Astrocyte (in vitro differentiated cells and primary cell): Measurements from ENCODE around the gene RNF227. TPM values are rescaled to one million over a fixed set of nuclear protein-coding genes. Genes with fewer than 3 reads are reported as not detected.

Experiments used
- DNase-seq: peaks from one replicate; pipeline ENCODE4 v3.0.0-alpha.2; 2010; ENCODE audit warnings: low read depth
- FAIRE-seq: peaks from 2 replicates; lab custom pipeline; 2011; peaks lifted over from hg19 to GRCh38; lab: Jason Lieb, UNC
- H2AFZ ChIP-seq: 2 replicates; pipeline ENCODE4 v1.6.0; 2012; ENCODE audit warnings: low read depth, low read length, inconsistent platforms
- H3K27ac ChIP-seq: 2 replicates; pipeline ENCODE4 v1.5.1; 2011; ENCODE audit warnings: low read depth, low read length, inconsistent platforms
- H3K27me3 ChIP-seq: 2 replicates; pipeline ENCODE4 v1.6.0; 2011; ENCODE audit warnings: low read length, inconsistent platforms; ENCODE audit not compliant: insufficient read depth
- H3K36me3 ChIP-seq: 2 replicates; pipeline ENCODE4 v1.5.1; 2011; ENCODE audit warnings: low read length, inconsistent platforms; ENCODE audit not compliant: insufficient read depth
- H3K4me1 ChIP-seq: 2 replicates; pipeline ENCODE4 v1.5.1; 2011; ENCODE audit warnings: low read length, inconsistent platforms; ENCODE audit not compliant: insufficient read depth
- H3K4me2 ChIP-seq: 2 replicates; pipeline ENCODE4 v1.6.0; 2012; ENCODE audit warnings: low read length, inconsistent platforms
- H3K4me3 ChIP-seq: 2 replicates; pipeline ENCODE4 v1.5.1; 2011; ENCODE audit warnings: low read depth, mild to moderate bottlenecking, low read length, inconsistent platforms; ENCODE audit not compliant: insufficient read depth
- H3K79me2 ChIP-seq: 2 replicates; pipeline ENCODE4 v1.6.0; 2012; ENCODE audit warnings: mild to moderate bottlenecking, low read length, inconsistent platforms; ENCODE audit not compliant: insufficient read depth
- H3K9ac ChIP-seq: 2 replicates; pipeline ENCODE4 v1.6.0; 2012; ENCODE audit warnings: mild to moderate bottlenecking, low read length, inconsistent platforms
- H3K9me3 ChIP-seq: 2 replicates; pipeline ENCODE4 v1.5.1; 2012; ENCODE audit warnings: low read depth, mild to moderate bottlenecking, low read length, inconsistent platforms; ENCODE audit not compliant: insufficient read depth
- H4K20me1 ChIP-seq: 2 replicates; pipeline ENCODE4 v1.6.0; 2012; ENCODE audit warnings: low read length, inconsistent platforms; ENCODE audit not compliant: insufficient read depth
- H3K27ac Mint-ChIP-seq: one replicate; pipeline ENCODE4 v1.8.0; 2021; ENCODE audit warnings: mild to moderate bottlenecking, mixed read lengths; ENCODE audit not compliant: unreplicated experiment
- H3K27me3 Mint-ChIP-seq: one replicate; pipeline ENCODE4 v1.8.0; 2021; ENCODE audit warnings: low read depth, mixed read lengths; ENCODE audit not compliant: unreplicated experiment
- H3K36me3 Mint-ChIP-seq: one replicate; pipeline ENCODE4 v1.8.0; 2021; ENCODE audit warnings: low read depth, mixed read lengths; ENCODE audit not compliant: unreplicated experiment
- H3K4me1 Mint-ChIP-seq: one replicate; pipeline ENCODE4 v1.8.0; 2021; ENCODE audit warnings: low read depth, mixed read lengths; ENCODE audit not compliant: unreplicated experiment
- H3K4me3 Mint-ChIP-seq: one replicate; pipeline ENCODE4 v1.8.0; 2021; ENCODE audit warnings: mild to moderate bottlenecking, moderate library complexity, mixed read lengths; ENCODE audit not compliant: unreplicated experiment
- H3K9me3 Mint-ChIP-seq: one replicate; pipeline ENCODE4 v1.8.0; 2021; ENCODE audit warnings: mild to moderate bottlenecking, mixed read lengths; ENCODE audit not compliant: unreplicated experiment
- EZH2 ChIP-seq: IDR thresholded peaks from 2 replicates; pipeline ENCODE4 v1.6.1; 2012; ENCODE audit warnings: mild to moderate bottlenecking, low read length, inconsistent platforms; ENCODE audit not compliant: insufficient read depth
- total RNA-seq: library from RNA; stranded (reverse); gene quantifications from 2 replicates; pipeline ENCODE4 v1.2.1, GENCODE V29; 2021
- TF ChIP-seq, protein P1 (sequence below): IDR thresholded peaks from 2 replicates; pipeline ENCODE4 v1.5.1; 2011; ENCODE audit warnings: low read depth, mild to moderate bottlenecking, inconsistent platforms, low read length, moderate library complexity; ENCODE audit not compliant: insufficient read depth

RNF227 gene
- total RNA-seq, 1 donor from 2014 or later = 0.54 TPM

DNA sequence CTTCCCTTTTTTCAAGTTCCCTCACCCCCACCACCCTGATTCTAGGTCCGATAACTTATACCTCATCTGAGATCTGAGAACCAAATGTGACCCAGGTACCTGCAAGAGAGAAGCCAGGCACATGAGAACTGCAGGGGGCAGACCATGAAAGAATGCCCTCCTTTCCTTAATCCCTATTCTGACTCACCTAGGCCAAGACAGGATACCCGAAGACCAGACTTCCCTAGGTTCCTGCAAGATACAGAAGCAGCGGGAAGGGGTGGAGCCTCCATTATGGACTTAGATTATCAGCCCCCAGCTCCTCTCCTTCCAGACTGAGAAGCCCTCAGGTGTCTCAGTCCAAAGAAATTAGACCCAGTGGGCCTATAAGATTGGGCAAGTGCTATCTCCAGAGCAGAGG lies 11.5 kb upstream of the RNF227 start:
- Histone ChIP-seq H3K27ac (no peak overlapping the region), H2AFZ (no peak overlapping the region), H3K27me3 (no peaks in the 10 kb centered on the region), H4K20me1 (no peaks in the 10 kb centered on the region), H3K4me1 (peaks cover 14% of the 10 kb centered on the region), H3K9me3 (no peaks in the 10 kb centered on the region), H3K79me2 (peaks cover 19% of the 10 kb centered on the region), H3K9ac (no peak overlapping the region), H3K36me3 (no peaks in the 10 kb centered on the region), H3K4me2 (no peak overlapping the region), H3K4me3 (no peak overlapping the region)
- TF ChIP-seq, protein P1, sequence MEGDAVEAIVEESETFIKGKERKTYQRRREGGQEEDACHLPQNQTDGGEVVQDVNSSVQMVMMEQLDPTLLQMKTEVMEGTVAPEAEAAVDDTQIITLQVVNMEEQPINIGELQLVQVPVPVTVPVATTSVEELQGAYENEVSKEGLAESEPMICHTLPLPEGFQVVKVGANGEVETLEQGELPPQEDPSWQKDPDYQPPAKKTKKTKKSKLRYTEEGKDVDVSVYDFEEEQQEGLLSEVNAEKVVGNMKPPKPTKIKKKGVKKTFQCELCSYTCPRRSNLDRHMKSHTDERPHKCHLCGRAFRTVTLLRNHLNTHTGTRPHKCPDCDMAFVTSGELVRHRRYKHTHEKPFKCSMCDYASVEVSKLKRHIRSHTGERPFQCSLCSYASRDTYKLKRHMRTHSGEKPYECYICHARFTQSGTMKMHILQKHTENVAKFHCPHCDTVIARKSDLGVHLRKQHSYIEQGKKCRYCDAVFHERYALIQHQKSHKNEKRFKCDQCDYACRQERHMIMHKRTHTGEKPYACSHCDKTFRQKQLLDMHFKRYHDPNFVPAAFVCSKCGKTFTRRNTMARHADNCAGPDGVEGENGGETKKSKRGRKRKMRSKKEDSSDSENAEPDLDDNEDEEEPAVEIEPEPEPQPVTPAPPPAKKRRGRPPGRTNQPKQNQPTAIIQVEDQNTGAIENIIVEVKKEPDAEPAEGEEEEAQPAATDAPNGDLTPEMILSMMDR = no peak
- no peak for TF ChIP-seq EZH2
- Mint-ChIP-seq H3K36me3 (peaks cover 14% of the 10 kb centered on the region), H3K4me1 (peaks cover 2% of the 10 kb centered on the region), H3K27me3 (peaks cover 52% of the 10 kb centered on the region), H3K4me3 (no peak overlapping the region), H3K27ac (no peak overlapping the region), H3K9me3 (peaks cover 5% of the 10 kb centered on the region)
- FAIRE-seq (no peak), DNase-seq (no peak)

DNA sequence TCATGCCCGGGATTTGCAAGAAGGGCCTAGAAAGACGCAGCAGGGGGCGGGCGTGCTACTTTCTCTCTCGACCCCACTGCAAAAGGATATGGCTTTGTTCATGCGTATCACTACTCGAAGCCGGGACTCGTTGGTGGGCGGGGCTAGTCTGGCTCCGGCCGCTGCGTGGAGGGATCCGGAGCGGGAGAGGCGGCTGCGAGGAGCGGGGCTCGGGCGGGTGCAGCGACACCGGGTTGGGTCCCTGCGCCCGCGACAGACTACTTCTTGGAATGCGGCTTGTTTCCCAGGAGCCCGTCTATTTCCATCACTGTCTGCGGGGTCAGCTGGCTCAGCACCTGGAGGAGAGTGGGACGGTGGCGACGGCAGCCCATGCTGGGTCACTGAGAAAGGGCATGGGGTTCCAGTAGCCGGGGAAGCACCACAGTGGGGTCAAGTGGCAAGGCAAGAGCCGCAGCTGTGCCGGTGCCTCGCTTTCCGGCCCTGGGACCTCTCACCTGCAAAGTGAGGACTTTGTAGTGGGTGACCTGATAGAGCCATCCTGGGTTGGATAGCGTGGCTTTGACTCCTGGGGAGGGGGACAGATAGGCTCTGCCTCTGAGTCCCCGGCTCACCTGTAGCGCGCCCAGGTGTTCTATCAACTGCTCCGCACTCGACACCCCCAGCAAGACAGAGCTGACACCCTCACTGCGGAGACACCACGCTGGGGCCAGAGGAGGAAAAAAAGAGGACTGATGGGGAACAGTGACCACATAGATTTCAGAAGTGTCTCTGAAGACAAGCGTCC lies 6.9 kb upstream of the RNF227 start:
- Mint-ChIP-seq H3K4me3 (peak overlapping the region; percentile 40), H3K36me3 (peaks cover 15% of the 10 kb centered on the region), H3K27ac (no peak overlapping the region), H3K4me1 (no peaks in the 10 kb centered on the region), H3K9me3 (peaks cover 4% of the 10 kb centered on the region), H3K27me3 (peaks cover 53% of the 10 kb centered on the region)
- H3K4me1 ChIP-seq = peaks cover 10% of the 10 kb centered on the region
- peak overlapping the region; percentile 87 for H3K4me2 ChIP-seq
- H3K9me3 ChIP-seq = no peaks in the 10 kb centered on the region
- H3K27ac ChIP-seq = no peak overlapping the region
- H3K36me3 ChIP-seq = no peaks in the 10 kb centered on the region
- no peaks in the 10 kb centered on the region for H3K27me3 ChIP-seq
- FAIRE-seq (no peak), DNase-seq (peak; percentile 73)
- H3K79me2 ChIP-seq = no peaks in the 10 kb centered on the region
- H3K9ac ChIP-seq = peak overlapping the region; percentile 61
- peak overlapping the region; percentile 48 for H3K4me3 ChIP-seq
- no peaks in the 10 kb centered on the region for H4K20me1 ChIP-seq
- H2AFZ ChIP-seq = peak overlapping the region; percentile 85
- TF ChIP-seq, protein P1 = no peak
- TF ChIP-seq EZH2 = no peak
